HEK293 (cell line): Measurements from ENCODE around the gene ARHGAP15.
A peak's percentile ranks its signal among the peaks of the same experiment; 100 is the strongest.

Experiments used
- CTCF ChIA-PET: fragments of 350-600 bp; formaldehyde crosslinking; extraction: SDS; loops from one replicate; lab custom pipeline; 2021; ENCODE audit warnings: antibody characterized with exemption; lab: Yijun Ruan, JAX
- POLR2A ChIA-PET: fragments of 300-600 bp; formaldehyde crosslinking; extraction: SDS; loops from one replicate; lab custom pipeline; 2020; ENCODE audit warnings: antibody characterized with exemption, inconsistent platforms; lab: Yijun Ruan, JAX
- H3K27ac ChIP-seq: fragments of 200-500 bp; sonication (Bioruptor generic); 2 replicates; pipeline ENCODE4 v1.5.1; 2014; ENCODE audit warnings: low read depth, low read length, control low read depth, inconsistent platforms; ENCODE audit errors: extremely low read depth
- H3K36me3 ChIP-seq, 2 experiments: fragments of 200-500 bp in 1 of 2; sonication (Bioruptor generic) in 1 of 2; 1 replicate in 1 of 2; 2 replicates in 1 of 2; pipeline ENCODE4 v1.5.1; 2014 to 2017; ENCODE audit warnings: inconsistent platforms in 2 of 2, low read length in 2 of 2; ENCODE audit not compliant: control insufficient read depth in 2 of 2, insufficient read depth in 1 of 2
- H3K4me1 ChIP-seq: fragments of 200-500 bp; sonication (Bioruptor generic); 2 replicates; pipeline ENCODE4 v1.5.1; 2014; ENCODE audit warnings: mild to moderate bottlenecking, low read length, inconsistent platforms; ENCODE audit not compliant: control insufficient read depth, insufficient read depth
- H3K4me3 ChIP-seq: 2 replicates; pipeline ENCODE4 v1.5.1; 2011; ENCODE audit warnings: low read depth, mild to moderate bottlenecking, control low read depth, low read length, moderate library complexity
- H3K9me3 ChIP-seq: fragments of 200-500 bp; sonication (Bioruptor generic); 2 replicates; pipeline ENCODE4 v1.5.1; 2014; ENCODE audit warnings: low read depth, low read length, inconsistent platforms; ENCODE audit not compliant: control insufficient read depth, insufficient read depth
- FEZF1 ChIP-seq: fragments of 450-650 bp; formaldehyde crosslinking; IDR thresholded peaks from 2 replicates; pipeline ENCODE4 v1.5.1; 2016; ENCODE audit warnings: missing biosample characterization, missing genetic modification characterization
- KLF1 ChIP-seq: fragments of 450-650 bp; formaldehyde crosslinking; IDR thresholded peaks from 2 replicates; pipeline ENCODE4 v1.5.1; 2016; ENCODE audit warnings: missing biosample characterization, missing genetic modification characterization
- MZF1 ChIP-seq: fragments of 450-650 bp; formaldehyde crosslinking; IDR thresholded peaks from 2 replicates; pipeline ENCODE4 v1.5.1; 2017; ENCODE audit warnings: missing biosample characterization, missing genetic modification characterization, borderline replicate concordance
- PRDM10 ChIP-seq: fragments of 450-650 bp; formaldehyde crosslinking; IDR thresholded peaks from 2 replicates; pipeline ENCODE4 v1.5.1; 2016; ENCODE audit warnings: missing biosample characterization, missing genetic modification characterization
- TRIM28 ChIP-seq: IDR thresholded peaks from 2 replicates; pipeline ENCODE4 v1.6.1; 2011; ENCODE audit warnings: low read length, control low read depth, borderline replicate concordance
- ZBTB17 ChIP-seq: fragments of 450-650 bp; formaldehyde crosslinking; IDR thresholded peaks from 2 replicates; pipeline ENCODE4 v1.5.1; 2016; ENCODE audit warnings: missing biosample characterization, missing genetic modification characterization
- ZBTB20 ChIP-seq: fragments of 450-650 bp; formaldehyde crosslinking; IDR thresholded peaks from 2 replicates; pipeline ENCODE4 v1.5.1; 2016; ENCODE audit warnings: missing biosample characterization, missing genetic modification characterization
- ZIC2 ChIP-seq: fragments of 450-650 bp; formaldehyde crosslinking; IDR thresholded peaks from 2 replicates; pipeline ENCODE4 v1.5.1; 2016; ENCODE audit warnings: missing biosample characterization, missing genetic modification characterization
- ZNF10 ChIP-seq: fragments of 450-650 bp; formaldehyde crosslinking; IDR thresholded peaks from 2 replicates; pipeline ENCODE4 v1.5.1; 2017; ENCODE audit warnings: missing biosample characterization, missing genetic modification characterization
- ZNF202 ChIP-seq: fragments of 450-650 bp; formaldehyde crosslinking; IDR thresholded peaks from 2 replicates; pipeline ENCODE4 v1.5.1; 2016; ENCODE audit warnings: missing biosample characterization, missing genetic modification characterization, borderline replicate concordance
- ZNF394 ChIP-seq: fragments of 450-650 bp; formaldehyde crosslinking; IDR thresholded peaks from 2 replicates; pipeline ENCODE4 v1.5.1; 2016; ENCODE audit warnings: missing biosample characterization, missing genetic modification characterization, mild to moderate bottlenecking, moderate library complexity, borderline replicate concordance
- ZNF433 ChIP-seq: fragments of 450-650 bp; formaldehyde crosslinking; IDR thresholded peaks from 2 replicates; pipeline ENCODE4 v1.5.1; 2016; ENCODE audit warnings: missing biosample characterization, missing genetic modification characterization, low read depth
- ZNF510 ChIP-seq: fragments of 450-650 bp; formaldehyde crosslinking; IDR thresholded peaks from 2 replicates; pipeline ENCODE4 v1.5.1; 2018; ENCODE audit warnings: mild to moderate bottlenecking, missing genetic modification characterization, missing biosample characterization; ENCODE audit not compliant: insufficient replicate concordance
- ZNF560 ChIP-seq: fragments of 450-650 bp; formaldehyde crosslinking; IDR thresholded peaks from 2 replicates; pipeline ENCODE4 v1.5.1; 2017; ENCODE audit warnings: missing biosample characterization, missing genetic modification characterization, borderline replicate concordance
- ZNF623 ChIP-seq: fragments of 450-650 bp; formaldehyde crosslinking; IDR thresholded peaks from 2 replicates; pipeline ENCODE4 v1.5.1; 2016; ENCODE audit warnings: missing biosample characterization, missing genetic modification characterization
- ZNF660 ChIP-seq: fragments of 450-650 bp; IDR thresholded peaks from 2 replicates; pipeline ENCODE4 v1.5.1; 2018; ENCODE audit warnings: missing biosample characterization, mild to moderate bottlenecking, missing genetic modification characterization
- ZNF843 ChIP-seq: fragments of 450-650 bp; formaldehyde crosslinking; IDR thresholded peaks from 2 replicates; pipeline ENCODE4 v1.5.1; 2016; ENCODE audit warnings: missing biosample characterization, missing genetic modification characterization
- ZSCAN30 ChIP-seq: fragments of 450-650 bp; IDR thresholded peaks from 2 replicates; pipeline ENCODE4 v1.5.1; 2018; ENCODE audit warnings: missing biosample characterization, mild to moderate bottlenecking, missing genetic modification characterization, moderate library complexity
- TF ChIP-seq, protein P1 (sequence below): fragments of 450-650 bp; formaldehyde crosslinking; IDR thresholded peaks from 2 replicates; pipeline ENCODE4 v1.5.1; 2017; ENCODE audit warnings: missing biosample characterization, missing genetic modification characterization
- TF ChIP-seq, protein P2 (sequence below): fragments of 450-650 bp; formaldehyde crosslinking; IDR thresholded peaks from 2 replicates; pipeline ENCODE4 v1.5.1; 2017; ENCODE audit warnings: missing biosample characterization, missing genetic modification characterization

ARHGAP15 gene

DNA sequence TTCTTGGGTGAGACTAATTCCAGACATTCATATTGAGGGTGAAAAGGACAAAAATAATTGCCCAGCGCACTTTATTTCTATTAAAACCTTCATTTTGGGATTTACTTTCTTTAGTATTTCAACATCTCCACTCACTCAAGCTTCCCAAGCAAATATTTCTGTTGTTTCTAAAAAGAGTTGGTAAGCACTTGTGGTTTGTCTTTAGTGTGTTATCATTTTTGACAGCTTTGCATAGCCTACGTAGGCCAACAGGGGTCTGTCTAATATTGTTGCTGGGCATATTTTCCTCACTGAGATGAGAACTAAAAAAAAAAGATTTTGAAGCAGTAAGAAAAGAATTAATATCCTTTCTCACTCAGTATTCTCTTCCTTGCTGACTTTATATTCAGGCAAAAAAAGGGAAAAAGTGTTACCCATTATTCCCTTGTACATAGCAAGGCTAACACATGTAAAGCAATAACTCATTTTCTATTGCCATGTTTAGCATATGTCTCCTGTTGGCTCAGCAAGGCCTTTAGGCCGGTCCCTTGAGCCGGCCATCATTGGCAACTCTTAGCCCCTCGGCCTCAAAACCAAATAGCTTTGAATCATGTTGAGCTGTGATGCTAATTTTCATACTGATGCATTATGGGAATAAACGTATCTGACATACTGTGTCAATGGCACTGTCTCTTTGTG lies 494.2 kb downstream of the ARHGAP15 start (continued):
- TF ChIP-seq, protein P1, sequence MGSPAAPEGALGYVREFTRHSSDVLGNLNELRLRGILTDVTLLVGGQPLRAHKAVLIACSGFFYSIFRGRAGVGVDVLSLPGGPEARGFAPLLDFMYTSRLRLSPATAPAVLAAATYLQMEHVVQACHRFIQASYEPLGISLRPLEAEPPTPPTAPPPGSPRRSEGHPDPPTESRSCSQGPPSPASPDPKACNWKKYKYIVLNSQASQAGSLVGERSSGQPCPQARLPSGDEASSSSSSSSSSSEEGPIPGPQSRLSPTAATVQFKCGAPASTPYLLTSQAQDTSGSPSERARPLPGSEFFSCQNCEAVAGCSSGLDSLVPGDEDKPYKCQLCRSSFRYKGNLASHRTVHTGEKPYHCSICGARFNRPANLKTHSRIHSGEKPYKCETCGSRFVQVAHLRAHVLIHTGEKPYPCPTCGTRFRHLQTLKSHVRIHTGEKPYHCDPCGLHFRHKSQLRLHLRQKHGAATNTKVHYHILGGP (tag by site-specific recombination): no peak
- TF ChIP-seq ZNF510 (no peak), ZBTB20 (tag by site-specific recombination) (no peak), ZNF10 (tag by site-specific recombination) (no peak), ZNF202 (tag by site-specific recombination) (no peak)

- no peaks in the 10 kb centered on the region for H3K36me3 ChIP-seq
- ChIA-PET POLR2A (no interaction called here), CTCF (interaction anchor here (0.7 kb wide), 2 partner anchors 35 to 117 kb away, joined by 3 read pairs; no protein-coding TSS in a partner anchor)
- 0 out of 2 replicates have a peak, but pooled peaks cover 2% of the 10 kb centered on the region for H3K4me1 ChIP-seq
- no peak overlapping the region for H3K4me3 ChIP-seq
- no peaks in the 10 kb centered on the region for H3K9me3 ChIP-seq
- H3K27ac ChIP-seq: no peak overlapping the region
- TF ChIP-seq KLF1: no peak
- TF ChIP-seq ZBTB20 (tag by site-specific recombination): no peak
- TF ChIP-seq ZNF560 (tag by site-specific recombination): no peak
- TF ChIP-seq PRDM10 (tag by site-specific recombination): no peak
These were observed 494.7 kb downstream of the ARHGAP15 start for GRCh38 chr2:143623909-143624260.

- H3K9me3 ChIP-seq: no peaks in the 10 kb centered on the region
- H3K36me3 ChIP-seq: no peaks in the 10 kb centered on the region
- 0 out of 2 replicates have a peak, but pooled peaks cover 4% of the 10 kb centered on the region for H3K4me1 ChIP-seq
- POLR2A ChIA-PET: no interaction called here
- CTCF ChIA-PET: interaction anchor here (1.3 kb wide), 1 partner anchor 57 kb away, joined by 3 read pairs; no protein-coding TSS in a partner anchor
- no peak overlapping the region for H3K27ac ChIP-seq
- 0 out of 2 replicates have a peak, but pooled peaks have one; percentile 10 for TF ChIP-seq ZNF843
- 0 out of 2 replicates have a peak, but pooled peaks have one; percentile 15 for TF ChIP-seq ZSCAN30 (tag by site-specific recombination)
- TF ChIP-seq TRIM28: peak; percentile 49; the same call in 1 of the 2 replicates
- peak; percentile 62; the same call in 1 of the 2 replicates for TF ChIP-seq MZF1 (tag by site-specific recombination)
- TF ChIP-seq ZNF623 (tag by site-specific recombination): no peak
- TF ChIP-seq ZIC2: 0 out of 2 replicates have a peak, but pooled peaks have one; percentile 41
- no peak for TF ChIP-seq ZNF394 (tag by site-specific recombination)
- peak; percentile 75 for TF ChIP-seq ZBTB17
- TF ChIP-seq FEZF1 (tag by site-specific recombination): peak; percentile 79
- peak; percentile 54; the same call in 1 of the 2 replicates for TF ChIP-seq ZNF660
- TF ChIP-seq, protein P2, sequence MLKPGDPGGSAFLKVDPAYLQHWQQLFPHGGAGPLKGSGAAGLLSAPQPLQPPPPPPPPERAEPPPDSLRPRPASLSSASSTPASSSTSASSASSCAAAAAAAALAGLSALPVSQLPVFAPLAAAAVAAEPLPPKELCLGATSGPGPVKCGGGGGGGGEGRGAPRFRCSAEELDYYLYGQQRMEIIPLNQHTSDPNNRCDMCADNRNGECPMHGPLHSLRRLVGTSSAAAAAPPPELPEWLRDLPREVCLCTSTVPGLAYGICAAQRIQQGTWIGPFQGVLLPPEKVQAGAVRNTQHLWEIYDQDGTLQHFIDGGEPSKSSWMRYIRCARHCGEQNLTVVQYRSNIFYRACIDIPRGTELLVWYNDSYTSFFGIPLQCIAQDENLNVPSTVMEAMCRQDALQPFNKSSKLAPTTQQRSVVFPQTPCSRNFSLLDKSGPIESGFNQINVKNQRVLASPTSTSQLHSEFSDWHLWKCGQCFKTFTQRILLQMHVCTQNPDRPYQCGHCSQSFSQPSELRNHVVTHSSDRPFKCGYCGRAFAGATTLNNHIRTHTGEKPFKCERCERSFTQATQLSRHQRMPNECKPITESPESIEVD (tag by site-specific recombination): peak; percentile 79
- no peak for TF ChIP-seq ZNF433 (tag by site-specific recombination)
- TF ChIP-seq, all 188 proteins: peak for 9
- H3K4me3 ChIP-seq: no peak overlapping the region
These were observed 500.1 kb downstream of the ARHGAP15 start for GRCh38 chr2:143629340-143629739.
